NCI-H2107 treated with DMSO at 0.1 percent for 48 hours (cell line): ENCODE results near the gene DOCK4.

Experiments
- DNase-seq: peaks from one replicate; lab custom pipeline; 2025; ENCODE audit not compliant: unreplicated experiment; lab: John Stamatoyannopoulos, UW

Gene DOCK4

GRCh38 chr7:111833466-111833865 is 372.7 kb downstream of the DOCK4 start:
- DNase-seq = no peak

GRCh38 chr7:111832174-111832573 is 374.0 kb downstream of the DOCK4 start:
- DNase-seq = no peak

DNA sequence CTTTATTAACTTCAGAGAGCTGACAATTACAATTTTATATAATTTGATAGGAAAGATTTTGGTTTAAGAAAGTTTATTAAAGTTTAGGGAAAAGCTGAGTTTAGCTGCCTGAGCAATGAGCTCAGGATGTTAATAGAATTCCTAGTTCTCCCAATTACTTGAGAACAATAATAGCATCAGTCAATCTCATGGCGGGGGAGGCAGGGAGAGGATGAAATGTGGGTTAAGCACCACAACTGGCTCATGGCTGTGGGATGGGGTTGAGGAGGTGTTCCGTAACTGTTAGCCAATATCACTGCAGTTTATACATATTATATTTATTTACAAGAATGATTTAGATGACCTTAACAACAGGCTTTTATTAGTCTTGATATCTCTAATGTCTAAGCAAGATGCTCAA is 377.0 kb downstream of the DOCK4 start:
- no peak for DNase-seq

DNA sequence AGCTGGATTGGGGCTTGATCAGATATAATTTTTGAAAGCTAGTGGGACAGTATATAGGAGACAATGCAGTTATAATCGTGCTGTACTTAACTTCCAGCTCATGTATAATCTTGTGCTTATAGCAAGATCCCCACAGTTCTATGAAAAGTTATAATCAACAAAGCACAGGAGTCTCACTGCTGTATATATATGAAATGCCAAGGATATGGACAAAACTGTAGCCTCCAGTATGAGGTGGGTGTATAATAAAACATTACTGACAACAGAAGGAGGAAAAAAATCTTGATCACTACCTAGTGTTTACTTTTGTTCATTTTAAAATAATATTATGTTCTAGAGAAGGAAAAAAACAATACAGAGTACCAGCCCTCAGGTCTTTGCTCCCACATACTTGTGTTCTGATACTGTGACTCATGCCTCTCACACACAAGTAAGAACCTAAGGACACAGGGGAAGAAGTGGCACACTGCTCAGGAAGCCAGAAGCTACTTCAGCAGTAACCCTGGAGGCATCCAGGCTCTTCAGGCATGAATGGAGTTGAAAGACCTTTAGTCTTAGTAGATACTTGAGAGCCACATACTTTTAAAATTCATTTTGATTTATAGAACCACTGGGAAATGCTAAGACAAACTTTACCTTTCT is 378.2 kb downstream of the DOCK4 start:
- DNase-seq = no peak

- DNase-seq = no peak
These were observed 381.2 kb downstream of the DOCK4 start for GRCh38 chr7:111825046-111825445.

- no peak for DNase-seq
These were observed 382.4 kb downstream of the DOCK4 start for GRCh38 chr7:111823826-111824225.

GRCh38 chr7:111821046-111821445 is 385.2 kb downstream of the DOCK4 start:
- no peak for DNase-seq

- DNase-seq = no peak
These were observed 385.6 kb downstream of the DOCK4 start for GRCh38 chr7:111820621-111821020.

DNA sequence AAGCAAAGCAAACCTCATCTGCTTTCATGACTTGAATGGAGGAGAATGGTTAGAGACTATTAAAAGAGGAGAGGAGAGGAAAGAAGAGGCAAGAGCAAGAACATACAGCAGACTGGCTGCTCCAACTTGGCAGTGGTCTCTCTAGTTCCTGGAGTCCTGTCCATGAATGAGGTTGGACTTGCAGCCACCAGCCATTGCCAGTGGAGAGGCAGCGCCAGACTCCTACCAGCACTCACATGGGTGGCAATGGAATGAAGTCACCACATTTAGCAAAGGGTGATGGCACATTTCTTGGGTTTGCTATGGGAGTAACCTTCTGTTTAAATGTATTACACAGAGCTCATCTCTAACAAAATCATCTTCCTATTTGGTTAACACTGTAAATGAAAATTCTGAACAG is 386.1 kb downstream of the DOCK4 start:
- DNase-seq = no peak

DNA sequence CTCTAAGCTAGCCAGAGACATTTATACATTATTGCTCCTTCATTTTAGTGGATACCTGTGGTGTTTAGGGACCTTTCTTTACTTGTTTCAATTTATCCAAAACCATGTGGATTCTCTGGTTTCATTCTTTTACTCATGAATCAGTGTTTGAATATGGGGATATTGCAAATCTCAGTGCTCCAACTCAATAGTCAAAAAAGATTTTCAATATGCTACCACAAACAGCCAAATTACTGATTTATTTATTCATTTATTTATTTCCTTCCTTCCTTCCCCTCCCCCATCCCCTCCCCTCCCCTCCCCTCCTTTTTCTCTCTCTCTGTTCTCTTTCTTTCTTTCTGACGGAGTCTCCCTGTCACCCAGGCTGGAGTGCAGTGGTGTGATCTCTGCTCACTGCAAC is 390.8 kb downstream of the DOCK4 start:
- DNase-seq = no peak

GRCh38 chr7:111813306-111813705 is 392.9 kb downstream of the DOCK4 start:
- no peak for DNase-seq

GRCh38 chr7:111806232-111806631 is 400.0 kb downstream of the DOCK4 start:
- DNase-seq = no peak

GRCh38 chr7:111803015-111803758 is 403.0 kb downstream of the DOCK4 start:
- DNase-seq = peak; percentile 39

GRCh38 chr7:111802194-111802772 is 403.9 kb downstream of the DOCK4 start:
- DNase-seq = no peak

- no peak for DNase-seq
These were observed 404.9 kb downstream of the DOCK4 start for GRCh38 chr7:111801277-111801676.

- DNase-seq = no peak
These were observed 409.5 kb downstream of the DOCK4 start for GRCh38 chr7:111796671-111797070.

DNA sequence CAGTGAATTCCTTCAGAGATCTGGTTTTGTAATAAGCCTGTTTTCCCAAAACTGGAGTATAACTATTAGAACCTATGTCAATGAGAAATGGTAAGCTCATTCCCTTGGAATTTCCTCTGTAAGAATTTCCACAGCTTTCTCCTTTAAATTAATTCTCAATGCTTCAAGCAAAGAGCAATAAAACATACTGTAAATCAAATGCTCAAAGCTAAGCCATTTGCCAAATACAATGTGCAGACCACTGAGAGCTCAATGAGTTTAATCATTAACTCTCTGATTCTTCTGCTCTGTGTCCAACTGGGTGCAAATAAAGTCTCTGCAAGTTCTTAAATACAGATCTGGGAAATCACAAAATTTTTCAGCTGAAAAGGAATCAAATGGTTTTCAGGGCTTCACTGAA is 416.3 kb downstream of the DOCK4 start:
- DNase-seq = no peak

DNA sequence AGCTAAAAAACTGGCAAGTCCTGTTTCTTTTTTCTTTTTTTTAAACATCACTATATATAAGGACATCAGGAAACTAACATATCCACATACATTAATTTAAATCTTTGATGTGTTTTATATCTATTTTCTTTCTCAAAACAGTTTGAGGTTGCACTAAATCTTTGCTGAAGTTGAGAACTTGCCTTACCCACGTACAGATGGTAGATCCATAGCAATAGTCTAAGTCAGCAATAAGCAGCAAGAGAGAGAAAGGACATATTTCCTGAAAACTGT is 417.2 kb downstream of the DOCK4 start:
- no peak for DNase-seq

DNA sequence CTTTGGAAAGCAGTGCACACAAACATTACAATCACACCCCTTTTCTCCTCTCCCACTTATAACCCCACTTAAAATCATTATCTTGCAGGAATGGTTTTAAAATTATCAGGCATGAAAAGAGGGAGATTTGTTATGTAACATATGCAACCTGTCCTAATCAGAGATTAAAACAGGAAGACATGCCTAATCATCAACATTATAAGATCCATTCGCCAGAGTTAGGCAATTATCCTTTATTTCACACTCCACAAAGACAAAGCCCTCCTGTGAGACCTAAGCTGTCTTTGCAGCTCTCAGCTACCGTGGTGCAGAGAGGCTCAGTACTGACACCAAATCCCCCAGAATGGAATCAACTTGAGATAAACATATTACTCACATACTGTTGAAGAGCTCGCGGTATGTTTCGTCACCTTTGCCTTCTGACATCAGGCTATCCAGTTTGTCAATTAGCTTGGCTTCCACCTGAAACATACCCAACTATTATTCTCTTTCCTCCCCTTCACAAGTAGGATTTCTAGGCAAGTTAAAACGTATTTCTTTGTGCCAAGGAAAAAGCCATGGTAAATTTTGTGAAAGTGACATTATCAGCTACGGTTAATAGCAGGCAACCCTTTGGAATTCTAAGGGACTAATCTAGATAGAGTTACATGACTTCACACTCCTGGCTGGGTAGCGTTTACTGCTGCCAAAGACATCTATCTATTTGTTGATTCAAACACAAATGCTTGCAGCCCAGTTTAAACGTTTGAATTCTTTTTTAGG is 417.7 kb downstream of the DOCK4 start:
- DNase-seq = no peak

DNA sequence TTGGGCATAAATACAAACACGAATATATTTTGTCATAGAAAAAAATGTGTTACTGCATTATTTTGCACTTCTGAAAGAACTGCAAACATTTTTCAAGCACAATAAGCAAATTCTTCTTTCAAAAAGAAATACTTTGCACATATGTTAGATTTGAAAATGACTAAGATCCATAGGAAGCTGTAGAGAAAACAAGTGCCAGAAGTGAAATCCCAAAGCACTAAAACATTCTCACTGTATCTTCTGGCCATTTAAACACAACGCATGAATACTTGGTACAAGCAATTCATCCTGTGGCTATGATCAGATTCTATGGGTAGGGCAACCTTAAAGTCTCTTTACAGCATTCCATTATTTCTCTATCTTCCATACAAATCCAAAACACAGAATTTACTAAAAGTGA is 418.5 kb downstream of the DOCK4 start:
- DNase-seq = no peak

GRCh38 chr7:111787099-111787498 is 419.1 kb downstream of the DOCK4 start:
- DNase-seq = no peak

DNA sequence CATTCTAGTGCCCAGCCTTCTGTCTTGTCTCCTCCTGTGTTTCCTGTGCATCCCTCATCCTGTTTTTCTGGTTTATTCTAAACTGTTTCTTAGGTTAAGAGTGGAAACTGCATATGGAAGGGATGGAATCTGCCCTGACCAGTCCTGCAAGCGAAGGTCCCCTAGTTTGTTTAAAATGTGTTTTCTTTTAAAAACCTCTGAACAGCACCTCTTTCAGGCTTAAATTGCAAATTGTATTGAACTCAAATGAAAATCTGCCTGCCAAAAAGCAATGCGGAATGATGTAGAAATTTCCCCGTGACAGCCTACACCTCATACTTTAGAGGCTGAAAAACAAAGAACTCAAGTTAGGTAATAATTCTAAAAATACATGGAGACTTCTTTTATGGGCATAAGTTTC is 421.1 kb downstream of the DOCK4 start:
- no peak for DNase-seq
